ENCODE results near the gene PCBP3.
"Not testable (repeated sequence)": the region's sequence is repeated elsewhere in the genome, so short reads cannot be mapped to it uniquely, and the experiment has no call there.

PCBP3 gene

GRCh38 chr21:45882645-45883044 lies 239.1 kb downstream of the PCBP3 start:
- DNase-seq = no peak

- no peak for DNase-seq
Measured at GRCh38 chr21:45883090-45883489, 239.6 kb downstream of the PCBP3 start.

- DNase-seq = no peak
Measured at GRCh38 chr21:45885597-45885929, 242.0 kb downstream of the PCBP3 start.

GRCh38 chr21:45885930-45886601 lies 242.5 kb downstream of the PCBP3 start:
- peak; percentile 67 to 74 for DNase-seq

GRCh38 chr21:45886610-45887026 lies 243.1 kb downstream of the PCBP3 start:
- DNase-seq = peak; percentile 53 to 54

GRCh38 chr21:45887120-45887611 lies 243.6 kb downstream of the PCBP3 start:
- no peak for DNase-seq

GRCh38 chr21:45887788-45888187 lies 244.3 kb downstream of the PCBP3 start:
- no peak for DNase-seq

- DNase-seq = peak in 1 of 2 experiments; percentile 28
Measured at GRCh38 chr21:45888386-45889009, 245.0 kb downstream of the PCBP3 start.

GRCh38 chr21:45889256-45889655 lies 245.7 kb downstream of the PCBP3 start:
- no peak for DNase-seq

- DNase-seq = no peak
Measured at GRCh38 chr21:45889961-45890360, 246.4 kb downstream of the PCBP3 start.

GRCh38 chr21:45891388-45892155 lies 248.0 kb downstream of the PCBP3 start:
- no peak for DNase-seq

- peak in 1 of 2 experiments; percentile 41 for DNase-seq
Measured at GRCh38 chr21:45892156-45892915, 248.8 kb downstream of the PCBP3 start.

GRCh38 chr21:45892916-45893739 lies 249.6 kb downstream of the PCBP3 start:
- no peak for DNase-seq

- no peak for DNase-seq
Measured at GRCh38 chr21:45893740-45894449, 250.4 kb downstream of the PCBP3 start.

- no peak for DNase-seq
Measured at GRCh38 chr21:45894450-45894825, 250.9 kb downstream of the PCBP3 start.

GRCh38 chr21:45894906-45895777 lies 251.6 kb downstream of the PCBP3 start:
- DNase-seq = no peak

- no peak for DNase-seq
Measured at GRCh38 chr21:45895778-45896370, 252.3 kb downstream of the PCBP3 start.

- not testable (repeated sequence) for DNase-seq
Measured at GRCh38 chr21:45896431-45896830, 252.9 kb downstream of the PCBP3 start.

GRCh38 chr21:45897191-45898027 lies 253.9 kb downstream of the PCBP3 start:
- DNase-seq = no peak
